H1 (cell line): ENCODE results near the gene XAB2. TPM values are rescaled to one million over a fixed set of nuclear protein-coding genes. Genes with fewer than 3 reads are reported as not detected.

Source experiments
- CTCF ChIA-PET: fragments of 300-600 bp; sonication (Branson Sonifier 250); formaldehyde crosslinking; loops from one replicate; lab custom pipeline; 2021; ENCODE audit not compliant: partially characterized antibody; lab: Charles Lee
- POLR2A ChIA-PET: fragments of 300-600 bp; sonication (Branson Sonifier 250); formaldehyde crosslinking; loops from one replicate; lab custom pipeline; 2021; ENCODE audit warnings: inconsistent platforms; ENCODE audit not compliant: partially characterized antibody; lab: Charles Lee
- DNase-seq, 2 experiments: peaks; one replicate each; pipeline versions ENCODE4 v3.0.0 to v3.0.0-alpha.2; 2010 to 2022; ENCODE audit warnings: low spot score in 2 of 2, low read depth in 1 of 2, mixed read lengths in 1 of 2
- FAIRE-seq: peaks from 2 replicates; lab custom pipeline; 2011; peaks lifted over from hg19 to GRCh38; lab: Jason Lieb, UNC
- H2AFZ ChIP-seq: 2 replicates; pipeline ENCODE4 v1.8.1; 2012; ENCODE audit warnings: low read length, inconsistent platforms
- H2AK5ac ChIP-seq: 2 replicates; pipeline ENCODE4 v1.6.1; 2013; ENCODE audit warnings: low read depth, low read length
- H2BK120ac ChIP-seq: replicated peaks from 2 replicates; pipeline ENCODE3; 2013; ENCODE audit warnings: low read depth, low read length, inconsistent platforms
- H2BK12ac ChIP-seq: 2 replicates; pipeline ENCODE4 v1.6.1; 2013; ENCODE audit warnings: low read depth, low read length
- H2BK15ac ChIP-seq: 2 replicates; pipeline ENCODE4 v1.6.1; 2013; ENCODE audit warnings: low read length
- H2BK20ac ChIP-seq: 2 replicates; pipeline ENCODE4 v1.6.1; 2013; ENCODE audit warnings: low read length
- H2BK5ac ChIP-seq: 2 replicates; pipeline ENCODE4 v1.6.1; 2013; ENCODE audit warnings: low read depth, low read length
- H3K14ac ChIP-seq: 2 replicates; pipeline ENCODE4 v1.6.1; 2013; ENCODE audit warnings: inconsistent platforms; ENCODE audit not compliant: insufficient read length
- H3K18ac ChIP-seq: 2 replicates; pipeline ENCODE4 v1.6.1; 2013; ENCODE audit warnings: low read length; ENCODE audit errors: extremely low read depth
- H3K23ac ChIP-seq: 2 replicates; pipeline ENCODE4 v1.6.1; 2013; ENCODE audit warnings: inconsistent platforms; ENCODE audit not compliant: insufficient read length
- H3K23me2 ChIP-seq: 2 replicates; pipeline ENCODE4 v1.6.1; 2013; ENCODE audit warnings: low read depth, low read length
- H3K27ac ChIP-seq: 2 replicates; pipeline ENCODE4 v1.6.1; 2011; ENCODE audit warnings: low read depth, low read length, inconsistent platforms
- H3K27me3 ChIP-seq, 4 experiments: replicated peaks in 1 of 4; 1 replicate in 1 of 4; 2 replicates in 3 of 4; pipeline versions ENCODE4 v1.6.1 to v1.8.1; 2011 to 2013; ENCODE audit warnings: low read length in 3 of 4, mild to moderate bottlenecking in 3 of 4, inconsistent platforms in 2 of 4, mixed read lengths in 2 of 4, moderate library complexity in 1 of 4; ENCODE audit not compliant: control insufficient read depth in 3 of 4, insufficient read depth in 3 of 4; ENCODE audit errors: extremely low read depth in 1 of 4
- H3K36me3 ChIP-seq, 4 experiments: 2 replicates each; pipeline versions ENCODE4 v1.6.1 to v1.8.1; 2011 to 2013; ENCODE audit warnings: mild to moderate bottlenecking in 4 of 4, low read length in 3 of 4, moderate library complexity in 2 of 4, control low read depth in 1 of 4, inconsistent platforms in 1 of 4; ENCODE audit not compliant: insufficient read depth in 4 of 4, control insufficient read depth in 2 of 4
- H3K4ac ChIP-seq: replicated peaks from 2 replicates; pipeline ENCODE3; 2013; ENCODE audit warnings: low read length, low read depth, mixed read lengths, inconsistent platforms; ENCODE audit not compliant: insufficient read length
- H3K4me1 ChIP-seq, 4 experiments: replicated peaks in 1 of 4; 1 replicate in 1 of 4; 2 replicates in 3 of 4; pipeline versions ENCODE4 v1.6.1 to v1.8.1; 2011 to 2013; ENCODE audit warnings: low read length in 3 of 4, inconsistent platforms in 2 of 4, mixed read lengths in 1 of 4; ENCODE audit not compliant: insufficient read depth in 4 of 4, control insufficient read depth in 3 of 4
- H3K4me2 ChIP-seq, 2 experiments: 2 replicates each; pipeline versions ENCODE4 v1.6.1 to v1.8.1; 2011 to 2013; ENCODE audit warnings: low read depth in 2 of 2, low read length in 2 of 2, control low read depth in 1 of 2, inconsistent platforms in 1 of 2, mild to moderate bottlenecking in 1 of 2; ENCODE audit not compliant: insufficient read depth in 1 of 2
- H3K4me3 ChIP-seq, 4 experiments: fragments of 200-600, 300-600 bp in 1 of 4; sonication (generic), shearing (Covaris generic), sonication (Bioruptor Twin) in 1 of 4; 2 replicates each; pipeline versions ENCODE4 v1.5.1 to v1.8.1; 2011 to 2016; ENCODE audit warnings: low read length in 4 of 4, low read depth in 3 of 4, control low read depth in 2 of 4, inconsistent platforms in 2 of 4, mild to moderate bottlenecking in 2 of 4, mixed read lengths in 1 of 4, moderate library complexity in 1 of 4; ENCODE audit not compliant: insufficient read depth in 2 of 4; ENCODE audit errors: extremely low read depth in 1 of 4
- H3K56ac ChIP-seq: replicated peaks from 2 replicates; pipeline ENCODE3; 2013; ENCODE audit warnings: low read depth, mild to moderate bottlenecking, mixed read lengths, low read length, inconsistent platforms; ENCODE audit not compliant: insufficient read length
- H3K79me1 ChIP-seq: 2 replicates; pipeline ENCODE4 v1.6.1; 2013; ENCODE audit warnings: low read depth, low read length, control low read depth
- H3K79me2 ChIP-seq, 2 experiments: 2 replicates each; pipeline versions ENCODE4 v1.6.1 to v1.8.1; 2012 to 2013; ENCODE audit warnings: low read length in 2 of 2, mild to moderate bottlenecking in 2 of 2, inconsistent platforms in 1 of 2; ENCODE audit not compliant: insufficient read depth in 2 of 2, control insufficient read depth in 1 of 2
- H3K9ac ChIP-seq, 4 experiments: replicated peaks in 1 of 4; 1 replicate in 1 of 4; 2 replicates in 3 of 4; pipeline versions ENCODE4 v1.6.1 to v1.8.1; 2011 to 2013; ENCODE audit warnings: low read depth in 3 of 4, low read length in 3 of 4, control low read depth in 2 of 4, mild to moderate bottlenecking in 2 of 4, moderate library complexity in 2 of 4, inconsistent platforms in 1 of 4; ENCODE audit errors: extremely low read depth in 1 of 4
- H3K9me3 ChIP-seq, 2 experiments: 2 replicates each; pipeline versions ENCODE4 v1.6.1 to v1.8.1; 2012 to 2013; ENCODE audit warnings: mild to moderate bottlenecking in 2 of 2, moderate library complexity in 2 of 2, control low read depth in 1 of 2, inconsistent platforms in 1 of 2, low read depth in 1 of 2, low read length in 1 of 2, mixed read lengths in 1 of 2; ENCODE audit not compliant: insufficient read depth in 2 of 2
- H4K20me1 ChIP-seq, 2 experiments: replicated peaks in 1 of 2; 2 replicates each; pipeline versions ENCODE3 to v1.8.1; 2011 to 2013; ENCODE audit warnings: inconsistent platforms in 2 of 2, low read length in 2 of 2, mild to moderate bottlenecking in 1 of 2; ENCODE audit not compliant: insufficient read depth in 2 of 2, control insufficient read depth in 1 of 2
- H4K5ac ChIP-seq: 2 replicates; pipeline ENCODE4 v1.6.1; 2013; ENCODE audit warnings: low read length, low read depth, mixed read lengths, inconsistent platforms; ENCODE audit not compliant: insufficient read length
- H4K8ac ChIP-seq: 2 replicates; pipeline ENCODE4 v1.8.0; 2013; ENCODE audit warnings: mild to moderate bottlenecking, moderate library complexity, low read length, inconsistent platforms; ENCODE audit not compliant: insufficient read depth; ENCODE audit errors: extremely low read depth
- H4K91ac ChIP-seq: replicated peaks from 2 replicates; pipeline ENCODE3; 2013; ENCODE audit warnings: low read length, mixed read lengths, inconsistent platforms; ENCODE audit not compliant: insufficient read length
- PHF8 ChIP-seq: fragments of 200-600 bp; sonication (generic); conservative IDR thresholded peaks from 2 replicates; pipeline ENCODE4 v1.7.1; 2012; ENCODE audit warnings: low read depth, mild to moderate bottlenecking, inconsistent platforms, low read length, moderate library complexity
- RXRA ChIP-seq: IDR thresholded peaks from 2 replicates; pipeline ENCODE4 v1.6.1; 2011; ENCODE audit warnings: low read depth, mild to moderate bottlenecking, low read length, moderate library complexity; ENCODE audit not compliant: insufficient read depth
- SAP30 ChIP-seq: fragments of 300-600 bp; sonication (generic); IDR thresholded peaks from 2 replicates; pipeline ENCODE4 v1.7.1; 2012; ENCODE audit warnings: low read length, moderate library complexity, mild to moderate bottlenecking, inconsistent platforms; ENCODE audit not compliant: insufficient read depth, insufficient replicate concordance
- SIN3A ChIP-seq, 2 experiments: IDR thresholded peaks in 1 of 2; conservative IDR thresholded peaks in 1 of 2; 2 replicates each; pipeline ENCODE4 v1.6.1; 2011 to 2012; ENCODE audit warnings: low read length in 2 of 2, improper control_type of control experiment in 1 of 2, low read depth in 1 of 2, mild to moderate bottlenecking in 1 of 2
- SP1 ChIP-seq: IDR thresholded peaks from 2 replicates; pipeline ENCODE4 v1.6.1; 2011; ENCODE audit warnings: low read depth, low read length
- YY1 ChIP-seq: IDR thresholded peaks from 2 replicates; pipeline ENCODE4 v1.6.1; 2011; ENCODE audit warnings: low read depth, mild to moderate bottlenecking, low read length
- WGBS, 2 experiments: shearing (Covaris generic) in 1 of 2; methylation state at CpG; one replicate each; pipeline versions ENCODE4 v1.1.6 to v1.1.7; 2013 to 2015; ENCODE audit warnings: low lambda C conversion rate in 2 of 2, mixed read lengths in 2 of 2, inconsistent platforms in 1 of 2, low coverage in 1 of 2, missing lambda C conversion rate in 1 of 2; ENCODE audit not compliant: insufficient replicate concordance in 2 of 2, insufficient coverage in 1 of 2, insufficient read length in 1 of 2; ENCODE audit errors: extremely low coverage in 1 of 2, missing lambda C conversion rate in 1 of 2; 5-methylcytosine and 5-hydroxymethylcytosine counted together
- polyA plus RNA-seq, 7 experiments: library from polyadenylated mRNA; depleted of rRNA in 3 of 7; stranded (reverse) in 5 of 7; unstranded in 2 of 7; fragments of >200 nt in 5 of 7; fragments of 200-250 nt in 2 of 7; gene quantifications; 1 replicate in 5 of 7; 2 replicates in 1 of 7; 4 replicates in 1 of 7; pipeline versions ENCODE4 v1.2.1 to v1.2.3, GENCODE V29; 2011 to 2013; ENCODE audit warnings: missing spikeins in 2 of 7, mixed read lengths in 2 of 7
- total RNA-seq: library from RNA; stranded (reverse); fragmentation: NEBNext Ultra II Directional; extraction: Animal tissue kit (Norgen Biotek cat#: 25700); gene quantifications from 2 replicates; pipeline ENCODE4 v1.2.1, GENCODE V29; 2021
- TF ChIP-seq, protein P1 (sequence below), 3 experiments: IDR thresholded peaks; 1 replicate in 2 of 3; 2 replicates in 1 of 3; pipeline versions ENCODE4 v1.5.1 to v1.6.1; 2011; ENCODE audit warnings: low read length in 3 of 3, mild to moderate bottlenecking in 3 of 3, inconsistent platforms in 2 of 3, low read depth in 1 of 3, moderate library complexity in 1 of 3; ENCODE audit not compliant: insufficient read depth in 1 of 3; ENCODE audit errors: control extremely low read depth in 1 of 3
- TF ChIP-seq, protein P2 (sequence below): IDR thresholded peaks from 2 replicates; pipeline ENCODE4 v1.6.1; 2011; ENCODE audit warnings: low read length, improper control_type of control experiment

Gene XAB2
- total and polyA plus RNA-seq, 2 of the 8 experiments (the other 6 are each of a cell fraction or from before 2014, with no cell fraction given): 48.2 to 49.4 TPM

DNA sequence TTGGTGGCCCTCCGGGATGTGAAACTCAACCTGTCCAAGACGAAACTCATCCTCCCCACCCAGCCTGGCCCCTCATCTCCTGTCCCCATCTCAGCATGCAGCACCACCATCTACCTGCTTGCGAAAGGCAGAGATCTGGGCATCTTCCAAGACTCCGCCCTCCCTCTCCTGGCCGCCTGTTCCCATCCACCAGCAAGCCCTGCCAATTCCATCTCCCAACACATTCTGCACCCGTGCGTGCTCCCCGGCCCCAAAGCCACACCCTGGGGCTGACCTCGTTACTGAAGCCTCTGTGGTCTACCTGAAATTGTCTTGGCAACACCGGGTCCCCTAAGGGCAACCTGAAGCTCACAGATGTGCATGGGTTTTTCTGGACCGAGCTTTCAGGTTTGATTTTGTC lies 46.9 kb downstream of the XAB2 start:
- H2BK120ac ChIP-seq: no peak overlapping the region
- no peak for FAIRE-seq
- H3K56ac ChIP-seq: no peak overlapping the region
- H3K4me3 ChIP-seq: no peak overlapping the region
- no peak overlapping the region for H3K27ac ChIP-seq
- no peak overlapping the region for H2BK20ac ChIP-seq
- 69% methylated on average over 11 of the region's 11 CpGs; no CpG with 5 or more reads in 1 of the 2 experiments for WGBS, 2 experiments
- no peak for DNase-seq
- H3K79me2 ChIP-seq: no peaks in the 10 kb centered on the region
- H2BK12ac ChIP-seq: no peak overlapping the region
- H3K9ac ChIP-seq: no peak overlapping the region
- CTCF ChIA-PET: interaction anchor here (0.6 to 1.2 kb wide), 3 partner anchors 9 to 275 kb away, joined by 3 read pairs; no protein-coding TSS in a partner anchor
- no peak overlapping the region for H2AK5ac ChIP-seq
- POLR2A ChIA-PET: no interaction called here
- H3K4ac ChIP-seq: no peak overlapping the region
- no peak overlapping the region for H2BK5ac ChIP-seq
- 0 out of 7 replicates have a peak, but pooled peaks cover 0 to 2% (median 0%) of the 10 kb centered on the region in 4 experiments for H3K27me3 ChIP-seq
- no peak overlapping the region for H3K18ac ChIP-seq
- H2AFZ ChIP-seq: no peak overlapping the region
- H3K9me3 ChIP-seq: no peaks in the 10 kb centered on the region
- no peak overlapping the region for H4K5ac ChIP-seq
- H2BK15ac ChIP-seq: no peak overlapping the region
- peak overlapping the region; percentile 40 for H4K91ac ChIP-seq
- no peak overlapping the region for H3K4me2 ChIP-seq
- no peaks in the 10 kb centered on the region for H3K79me1 ChIP-seq
- no peaks in the 10 kb centered on the region for H3K23me2 ChIP-seq
- TF ChIP-seq YY1: no peak
- TF ChIP-seq, protein P1, sequence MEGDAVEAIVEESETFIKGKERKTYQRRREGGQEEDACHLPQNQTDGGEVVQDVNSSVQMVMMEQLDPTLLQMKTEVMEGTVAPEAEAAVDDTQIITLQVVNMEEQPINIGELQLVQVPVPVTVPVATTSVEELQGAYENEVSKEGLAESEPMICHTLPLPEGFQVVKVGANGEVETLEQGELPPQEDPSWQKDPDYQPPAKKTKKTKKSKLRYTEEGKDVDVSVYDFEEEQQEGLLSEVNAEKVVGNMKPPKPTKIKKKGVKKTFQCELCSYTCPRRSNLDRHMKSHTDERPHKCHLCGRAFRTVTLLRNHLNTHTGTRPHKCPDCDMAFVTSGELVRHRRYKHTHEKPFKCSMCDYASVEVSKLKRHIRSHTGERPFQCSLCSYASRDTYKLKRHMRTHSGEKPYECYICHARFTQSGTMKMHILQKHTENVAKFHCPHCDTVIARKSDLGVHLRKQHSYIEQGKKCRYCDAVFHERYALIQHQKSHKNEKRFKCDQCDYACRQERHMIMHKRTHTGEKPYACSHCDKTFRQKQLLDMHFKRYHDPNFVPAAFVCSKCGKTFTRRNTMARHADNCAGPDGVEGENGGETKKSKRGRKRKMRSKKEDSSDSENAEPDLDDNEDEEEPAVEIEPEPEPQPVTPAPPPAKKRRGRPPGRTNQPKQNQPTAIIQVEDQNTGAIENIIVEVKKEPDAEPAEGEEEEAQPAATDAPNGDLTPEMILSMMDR (IDR thresholded peaks at IDR 0.05; ENCODE audit: control extremely low read depth in 1 of 3, insufficient read depth in 1 of 3, low read depth in 1 of 3, low read length in 3 of 3): no peak
- TF ChIP-seq RXRA: no peak
- TF ChIP-seq SP1: no peak
- TF ChIP-seq SIN3A (conservative IDR thresholded peaks at IDR 0.05 in 1 of 2, IDR thresholded peaks at IDR 0.05 in 1 of 2; ENCODE audit: low read depth in 1 of 2, low read length in 2 of 2): no peak
- TF ChIP-seq SAP30: no peak
- TF ChIP-seq, protein P2, sequence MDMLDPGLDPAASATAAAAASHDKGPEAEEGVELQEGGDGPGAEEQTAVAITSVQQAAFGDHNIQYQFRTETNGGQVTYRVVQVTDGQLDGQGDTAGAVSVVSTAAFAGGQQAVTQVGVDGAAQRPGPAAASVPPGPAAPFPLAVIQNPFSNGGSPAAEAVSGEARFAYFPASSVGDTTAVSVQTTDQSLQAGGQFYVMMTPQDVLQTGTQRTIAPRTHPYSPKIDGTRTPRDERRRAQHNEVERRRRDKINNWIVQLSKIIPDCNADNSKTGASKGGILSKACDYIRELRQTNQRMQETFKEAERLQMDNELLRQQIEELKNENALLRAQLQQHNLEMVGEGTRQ: no peak
- TF ChIP-seq PHF8: no peak
- no peak overlapping the region for H3K23ac ChIP-seq
- no peak overlapping the region for H4K8ac ChIP-seq
- H4K20me1 ChIP-seq: no peaks in the 10 kb centered on the region
- no peaks in the 10 kb centered on the region for H3K4me1 ChIP-seq
- H3K14ac ChIP-seq: no peak overlapping the region
- H3K36me3 ChIP-seq: no peaks in the 10 kb centered on the region
